Activated CD4-positive, alpha-beta T cell treated with anti-CD3 and anti-CD28 coated beads, Interleukin-2, amount 50 U/mL, for 1 hour (primary cell): ENCODE data around the gene GJA9.

Source experiments
- DNase-seq: peaks from one replicate; pipeline ENCODE4 v3.0.0-alpha.2; 2020

GJA9 gene

GRCh38 chr1:38829368-38829767, 52.0 kb downstream of the GJA9 start:
- no peak for DNase-seq

GRCh38 chr1:38827318-38827717, 54.1 kb downstream of the GJA9 start:
- DNase-seq: no peak

GRCh38 chr1:38826886-38827285, 54.5 kb downstream of the GJA9 start:
- no peak for DNase-seq

- DNase-seq: no peak
These were observed 55.1 kb downstream of the GJA9 start for GRCh38 chr1:38826262-38826661.
